ENCODE results near the gene CDHR3.

DNA sequence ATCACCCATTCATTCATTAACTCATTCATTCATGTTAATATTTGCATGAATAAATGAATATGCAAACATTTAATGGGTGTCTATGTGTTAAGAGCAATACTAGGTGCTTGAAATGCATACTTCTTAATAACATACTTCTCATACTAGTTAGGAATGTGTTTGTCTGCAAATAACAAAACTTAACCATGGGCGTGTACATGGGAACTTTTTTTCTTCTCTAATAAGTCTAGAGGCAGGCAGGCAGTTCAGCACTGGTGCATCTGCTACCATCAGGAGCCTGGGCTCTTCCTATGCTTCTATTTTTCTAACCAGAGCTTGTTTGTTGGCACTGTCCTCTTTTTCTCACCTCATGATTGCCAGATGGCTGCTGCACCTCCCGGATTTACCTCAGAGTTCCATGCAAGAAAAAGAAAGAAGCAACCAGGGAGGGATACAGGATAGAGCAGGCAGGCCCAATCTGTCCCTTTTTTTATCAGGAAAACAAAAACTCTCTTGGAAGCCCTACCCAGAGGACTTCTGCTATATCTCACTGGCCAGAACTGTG lies 22.7 kb downstream of the CDHR3 start:
- TF ChIP-seq, protein P1, sequence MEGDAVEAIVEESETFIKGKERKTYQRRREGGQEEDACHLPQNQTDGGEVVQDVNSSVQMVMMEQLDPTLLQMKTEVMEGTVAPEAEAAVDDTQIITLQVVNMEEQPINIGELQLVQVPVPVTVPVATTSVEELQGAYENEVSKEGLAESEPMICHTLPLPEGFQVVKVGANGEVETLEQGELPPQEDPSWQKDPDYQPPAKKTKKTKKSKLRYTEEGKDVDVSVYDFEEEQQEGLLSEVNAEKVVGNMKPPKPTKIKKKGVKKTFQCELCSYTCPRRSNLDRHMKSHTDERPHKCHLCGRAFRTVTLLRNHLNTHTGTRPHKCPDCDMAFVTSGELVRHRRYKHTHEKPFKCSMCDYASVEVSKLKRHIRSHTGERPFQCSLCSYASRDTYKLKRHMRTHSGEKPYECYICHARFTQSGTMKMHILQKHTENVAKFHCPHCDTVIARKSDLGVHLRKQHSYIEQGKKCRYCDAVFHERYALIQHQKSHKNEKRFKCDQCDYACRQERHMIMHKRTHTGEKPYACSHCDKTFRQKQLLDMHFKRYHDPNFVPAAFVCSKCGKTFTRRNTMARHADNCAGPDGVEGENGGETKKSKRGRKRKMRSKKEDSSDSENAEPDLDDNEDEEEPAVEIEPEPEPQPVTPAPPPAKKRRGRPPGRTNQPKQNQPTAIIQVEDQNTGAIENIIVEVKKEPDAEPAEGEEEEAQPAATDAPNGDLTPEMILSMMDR (IDR thresholded peaks at IDR 0.05; ENCODE audit: extremely low read depth in 1 of 2, insufficient read depth in 1 of 2, low read depth in 1 of 2, low read length in 2 of 2), result no peak
- TF ChIP-seq POLR2AphosphoS5 (IDR thresholded peaks at IDR 0.05; ENCODE audit: insufficient read depth, low read depth, low read length), result no peak
- no peak for TF ChIP-seq EZH2 (IDR thresholded peaks at IDR 0.05; ENCODE audit: borderline replicate concordance, low read depth, low read length, severe bottlenecking)
- TF ChIP-seq POLR2A (IDR thresholded peaks at IDR 0.05; ENCODE audit: low read depth, low read length), result no peak
- TF ChIP-seq, protein P2, sequence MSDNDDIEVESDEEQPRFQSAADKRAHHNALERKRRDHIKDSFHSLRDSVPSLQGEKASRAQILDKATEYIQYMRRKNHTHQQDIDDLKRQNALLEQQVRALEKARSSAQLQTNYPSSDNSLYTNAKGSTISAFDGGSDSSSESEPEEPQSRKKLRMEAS (IDR thresholded peaks at IDR 0.05; ENCODE audit: insufficient read depth, insufficient read length), result no peak
- TF ChIP-seq MYC (IDR thresholded peaks at IDR 0.05; ENCODE audit: low read depth, low read length), result no peak
- TF ChIP-seq GATA2 (IDR thresholded peaks at IDR 0.05; ENCODE audit: insufficient read depth, insufficient read length, low read depth, low read length), result no peak
- TF ChIP-seq FOS (IDR thresholded peaks at IDR 0.05; ENCODE audit: borderline replicate concordance, insufficient read depth, low read length), result no peak

Measured in endothelial cell of umbilical vein (primary cell).